ENCODE data around the gene GRN. TPM values are rescaled to one million over a fixed set of nuclear protein-coding genes. Genes with fewer than 3 reads are reported as not detected.
"Not testable (repeated sequence)": the region's sequence is repeated elsewhere in the genome, so short reads cannot be mapped to it uniquely, and the experiment has no call there.

GRN gene
- total RNA-seq, 2 experiments from 2014 or later, result 47.1 to 50.5 TPM

DNA sequence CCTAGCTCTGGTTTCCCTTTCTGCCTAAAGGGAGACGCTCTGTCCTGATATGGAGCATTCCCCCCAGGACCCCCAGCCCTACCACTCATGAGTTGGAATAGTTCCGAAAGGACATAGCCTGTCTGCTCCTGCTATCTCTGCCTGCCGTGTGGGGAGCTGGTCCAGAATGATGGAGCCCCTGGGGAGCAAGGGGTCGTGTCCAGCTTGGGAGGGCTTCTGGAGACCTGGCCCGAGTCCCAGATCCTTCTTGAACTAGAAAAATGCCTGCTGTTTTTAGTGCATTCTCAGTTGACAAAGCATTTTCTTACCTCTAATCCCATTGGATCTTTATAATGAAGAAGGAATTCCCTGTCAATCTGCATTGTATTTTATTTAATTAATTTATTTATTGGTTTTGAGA is 9.1 kb upstream of the GRN start:
- H3K27ac Mint-ChIP-seq, result no peak overlapping the region
- DNase-seq, result no peak
- CTCF ChIA-PET, result interaction anchor here (0.6 to 1.2 kb wide), 3 partner anchors 198 to 545 kb away, joined by 3 to 4 read pairs (median 3); no protein-coding TSS in a partner anchor
- intact Hi-C loops (cut with micrococcal nuclease), result no loop called here
- no peak overlapping the region for H3K4me3 Mint-ChIP-seq
- H3K36me3 Mint-ChIP-seq (ENCODE audit: low read depth), result no peaks in the 10 kb centered on the region
- H3K27me3 Mint-ChIP-seq (ENCODE audit: low read depth), result no peaks in the 10 kb centered on the region
- H3K9me3 Mint-ChIP-seq, result no peaks in the 10 kb centered on the region
- peaks cover 9% of the 10 kb centered on the region for H3K4me1 Mint-ChIP-seq (ENCODE audit: low read depth)

DNA sequence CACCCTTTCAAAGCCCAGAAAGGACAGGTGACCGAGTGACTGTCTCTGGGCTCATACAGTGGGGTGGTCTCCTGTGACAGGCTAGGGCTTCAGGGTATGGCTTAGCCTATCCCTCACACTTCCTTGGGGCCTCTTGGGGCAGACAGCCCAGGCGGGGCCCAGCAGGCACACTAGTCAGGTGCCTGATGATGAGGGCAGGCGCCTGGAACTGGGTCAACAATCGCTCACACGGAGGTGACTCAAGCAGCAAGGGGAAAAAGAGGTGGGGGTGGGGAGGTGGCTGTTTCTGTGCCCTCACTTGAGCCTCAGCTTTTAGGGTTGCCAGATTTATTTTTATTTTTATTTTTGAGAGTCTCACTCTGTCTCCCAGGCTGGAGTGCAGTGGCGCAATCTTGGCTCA is 6.4 kb upstream of the GRN start:
- no peak overlapping the region for H3K4me3 Mint-ChIP-seq
- DNase-seq, result peak; percentile 59
- intact Hi-C loops (cut with micrococcal nuclease), result no loop called here
- H3K27ac Mint-ChIP-seq, result no peak overlapping the region
- H3K4me1 Mint-ChIP-seq (ENCODE audit: low read depth), result peaks cover 3% of the 10 kb centered on the region
- CTCF ChIA-PET, result interaction anchor here (1.1 kb wide), 1 partner anchor 12 kb away, joined by 4 read pairs; no protein-coding TSS in a partner anchor
- H3K36me3 Mint-ChIP-seq (ENCODE audit: low read depth), result no peaks in the 10 kb centered on the region
- no peaks in the 10 kb centered on the region for H3K27me3 Mint-ChIP-seq (ENCODE audit: low read depth)
- H3K9me3 Mint-ChIP-seq, result no peaks in the 10 kb centered on the region

DNA sequence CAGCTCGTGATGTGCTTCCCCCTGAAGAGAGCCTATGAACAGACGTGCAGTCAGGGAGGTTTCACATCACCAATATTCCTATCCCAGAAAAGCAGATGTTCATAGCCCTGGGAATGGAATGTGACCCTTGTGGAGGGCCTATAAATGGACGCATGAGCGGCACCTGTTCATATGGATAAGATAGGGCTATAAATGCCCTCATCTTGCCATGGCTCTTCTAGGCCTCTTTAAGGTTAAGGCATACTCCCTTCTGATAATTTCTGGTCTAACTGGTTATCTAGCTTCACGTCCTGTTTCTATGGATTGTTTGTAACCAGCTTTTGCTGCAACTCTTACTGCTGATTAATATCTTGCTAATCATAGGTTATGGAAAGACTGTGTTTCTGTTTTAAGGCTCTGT is 4.5 kb upstream of the GRN start:
- DNase-seq; H3K27ac Mint-ChIP-seq; H3K4me3 Mint-ChIP-seq; H3K27me3 Mint-ChIP-seq (ENCODE audit: low read depth); H3K4me1 Mint-ChIP-seq (ENCODE audit: low read depth); H3K9me3 Mint-ChIP-seq; intact Hi-C loops (cut with micrococcal nuclease); H3K36me3 Mint-ChIP-seq (ENCODE audit: low read depth): not testable (repeated sequence)
- CTCF ChIA-PET, result interaction anchor here (1.8 kb wide), 1 partner anchor 10 kb away, joined by 8 read pairs; no protein-coding TSS in a partner anchor

DNA sequence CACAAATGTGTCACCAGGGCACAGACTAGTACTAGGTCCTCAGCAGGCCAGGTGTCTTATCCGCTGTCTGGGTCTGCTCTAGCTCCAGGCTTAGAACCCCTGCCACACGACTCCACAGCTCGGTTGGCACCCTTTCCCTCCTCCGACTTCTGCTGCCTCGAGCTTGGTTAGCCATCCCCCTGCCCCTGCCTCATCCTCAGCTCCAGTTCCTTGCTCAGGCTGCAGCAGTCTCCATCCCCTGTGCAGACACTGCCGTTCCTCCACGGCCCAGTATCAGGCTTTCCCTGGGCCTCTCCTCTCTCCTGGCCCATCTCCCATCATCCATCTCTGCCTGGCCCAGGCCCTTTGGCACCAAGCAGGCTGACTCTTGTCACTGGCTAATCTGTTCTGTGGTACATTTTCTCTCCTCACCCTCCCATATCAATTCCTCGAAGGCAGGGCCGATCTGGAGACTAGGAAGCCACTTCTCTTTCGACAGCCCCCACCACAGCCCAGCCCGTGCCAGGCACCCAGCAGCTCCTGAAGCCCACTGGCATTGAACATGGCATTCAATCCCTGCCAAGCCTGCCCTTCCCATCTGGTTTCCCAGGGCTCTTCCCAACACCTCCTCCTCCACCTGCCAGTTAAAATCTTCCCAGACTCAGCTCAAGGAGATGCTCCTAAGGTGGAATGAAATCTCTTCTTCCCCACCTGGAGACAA is 1.4 kb upstream of the GRN start:
- no peak for DNase-seq
- Mint-ChIP-seq H3K27ac (no peak overlapping the region), H3K9me3 (no peaks in the 10 kb centered on the region), H3K27me3 (ENCODE audit: low read depth) (no peaks in the 10 kb centered on the region), H3K36me3 (ENCODE audit: low read depth) (no peaks in the 10 kb centered on the region), H3K4me1 (ENCODE audit: low read depth) (peaks cover 11% of the 10 kb centered on the region), H3K4me3 (peak overlapping the region; percentile 6)
- intact Hi-C loops (cut with micrococcal nuclease), result no loop called here
- CTCF ChIA-PET, result interaction anchor here (0.6 kb wide), 1 partner anchor 129 kb away, joined by 3 read pairs; no protein-coding TSS in a partner anchor

DNA sequence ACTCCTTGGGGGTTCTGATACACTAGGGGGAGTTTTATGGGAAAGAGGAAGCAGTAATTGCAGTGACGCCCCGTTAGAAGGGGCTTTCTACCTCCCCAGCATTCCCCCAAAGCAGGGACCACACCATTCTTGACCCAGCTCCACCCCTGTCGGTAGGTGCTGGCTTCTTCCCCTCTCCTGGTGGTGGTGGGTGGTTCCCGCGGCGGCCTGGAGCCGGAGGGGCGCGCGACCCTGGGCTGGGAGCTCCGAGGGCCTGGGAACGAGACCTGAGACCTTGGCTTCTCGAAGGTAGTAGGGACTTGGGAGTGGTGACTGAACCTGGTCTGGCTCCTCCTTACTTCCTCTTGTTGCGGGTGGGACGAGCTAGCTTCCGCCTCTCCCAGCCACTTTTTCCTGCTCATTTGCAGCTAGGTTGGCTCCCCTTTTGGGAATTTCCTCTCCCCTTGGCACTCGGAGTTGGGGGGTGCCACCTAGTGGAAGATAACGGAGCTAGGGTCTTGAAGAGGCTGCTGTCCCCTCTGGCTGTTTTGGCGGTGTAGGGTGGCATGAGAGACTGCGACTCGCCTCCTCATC is 438 bp downstream of the GRN start:
- intact Hi-C loops (cut with micrococcal nuclease), result loop anchor here (1.0 to 5.0 kb wide), 4 partner anchors 19 to 403 kb away; partner anchors contain the start of genes LSM12 and PPY
- H3K4me3 Mint-ChIP-seq, result peak overlapping the region; percentile 73

DNA sequence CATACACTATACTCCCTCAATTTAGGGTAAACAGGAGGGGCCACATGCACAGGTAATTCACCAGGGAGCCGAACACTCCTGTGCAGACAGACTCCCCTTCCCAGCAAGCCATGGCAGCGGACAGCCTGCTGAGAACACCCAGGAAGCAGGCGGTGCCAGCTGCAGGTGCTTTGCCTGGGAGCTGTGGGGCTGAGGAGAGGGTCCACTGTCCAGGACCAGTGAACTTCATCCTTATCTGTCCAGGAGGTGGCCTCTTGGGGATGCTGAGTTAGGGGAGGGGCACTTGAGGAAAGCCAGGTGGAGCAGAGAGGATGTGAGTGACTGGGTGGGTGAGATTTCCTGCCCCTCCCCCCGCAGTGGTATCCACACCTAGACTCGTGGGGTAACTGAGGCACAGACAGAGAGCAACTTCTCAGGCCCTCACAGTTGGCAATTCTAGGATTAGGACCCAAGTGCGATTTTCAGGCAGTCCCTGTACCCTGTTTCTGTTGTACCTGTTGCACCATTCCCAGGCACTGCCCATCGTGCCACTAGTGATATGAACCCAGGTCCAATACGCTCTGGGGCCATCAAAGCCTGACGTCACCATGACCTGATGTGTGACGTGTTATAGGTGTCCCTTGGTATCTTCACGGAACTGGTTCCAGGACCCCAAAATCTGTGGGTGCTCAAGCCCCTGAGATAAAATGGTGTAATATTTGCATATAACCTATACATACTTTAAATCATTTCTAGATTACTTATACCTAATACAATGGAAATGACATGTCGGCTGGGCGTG is 1.2 kb downstream of the GRN start:
- H3K27ac Mint-ChIP-seq, result no peak overlapping the region
- H3K4me3 Mint-ChIP-seq, result peak overlapping the region; percentile 73
- H3K9me3 Mint-ChIP-seq, result no peaks in the 10 kb centered on the region
- no peaks in the 10 kb centered on the region for H3K36me3 Mint-ChIP-seq (ENCODE audit: low read depth)
- no peak for DNase-seq
- H3K4me1 Mint-ChIP-seq (ENCODE audit: low read depth), result peaks cover 10% of the 10 kb centered on the region
- CTCF ChIA-PET, result interaction anchor here (0.5 to 2.2 kb wide), 18 partner anchors 8 to 1929 kb away, joined by 3 to 21 read pairs (median 5); partner anchors contain the start of gene FAM171A2
- H3K27me3 Mint-ChIP-seq (ENCODE audit: low read depth), result no peaks in the 10 kb centered on the region
- intact Hi-C loops (cut with micrococcal nuclease), result loop anchor here (5.0 kb wide), 2 partner anchors 279 to 404 kb away; partner anchors contain the start of genes LSM12 and PPY

More for the DNA sequence above, 438 bp downstream of the GRN start:
- H3K4me1 Mint-ChIP-seq (ENCODE audit: low read depth), result peaks cover 10% of the 10 kb centered on the region
- H3K27me3 Mint-ChIP-seq (ENCODE audit: low read depth), result no peaks in the 10 kb centered on the region
- DNase-seq, result peak; percentile 72
- CTCF ChIA-PET, result interaction anchor here (0.5 to 2.2 kb wide), 22 partner anchors 9 to 1928 kb away, joined by 3 to 21 read pairs (median 5); partner anchors contain the start of gene FAM171A2
- H3K9me3 Mint-ChIP-seq, result no peaks in the 10 kb centered on the region
- H3K36me3 Mint-ChIP-seq (ENCODE audit: low read depth), result no peaks in the 10 kb centered on the region
- H3K27ac Mint-ChIP-seq, result peak overlapping the region; percentile 43

DNA sequence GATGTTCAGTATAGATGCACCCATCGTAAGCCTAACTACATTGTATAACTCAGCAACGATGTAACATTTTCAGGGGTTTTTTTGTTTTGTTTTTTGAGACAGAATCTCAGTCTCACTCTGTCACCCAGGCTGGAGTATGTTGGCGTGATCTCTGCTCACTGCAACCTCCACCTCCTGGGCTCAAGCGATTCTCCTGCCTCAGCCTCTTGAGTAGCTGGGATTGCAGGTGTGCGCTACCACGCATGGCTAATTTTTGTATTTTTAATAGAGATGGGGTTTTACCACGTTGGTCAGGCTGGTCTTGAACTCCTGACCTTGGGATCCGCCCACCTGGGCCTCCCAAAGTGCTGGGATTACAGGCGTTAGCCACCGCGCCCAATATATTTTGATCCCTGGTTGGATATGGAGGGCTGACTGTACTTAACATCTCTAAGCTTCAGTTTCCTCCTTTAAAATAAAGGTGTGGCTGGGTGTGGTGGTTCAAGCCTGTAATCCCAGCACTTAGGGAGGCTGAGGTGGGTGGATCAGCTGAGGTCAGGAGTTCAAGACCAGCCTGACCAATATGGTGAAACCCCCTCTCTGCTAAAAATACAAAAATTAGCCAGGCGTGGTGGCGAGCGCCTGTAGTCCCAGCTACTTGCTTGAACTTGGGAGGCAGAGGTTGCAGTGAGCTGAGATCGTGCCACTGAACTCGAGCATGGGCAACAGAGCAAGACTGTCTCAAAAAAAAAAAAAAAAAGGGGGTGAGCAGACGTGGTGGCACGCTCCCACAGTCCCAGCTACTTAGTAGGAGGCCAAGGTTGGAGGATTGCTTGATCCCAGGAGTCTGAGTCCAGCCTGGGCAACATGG is 2.3 kb downstream of the GRN start:
- H3K4me3 Mint-ChIP-seq, result not testable (repeated sequence)
- intact Hi-C loops (cut with micrococcal nuclease), result loop anchor here (5.0 kb wide), 2 partner anchors 280 to 405 kb away; partner anchors contain the start of genes LSM12 and PPY

DNA sequence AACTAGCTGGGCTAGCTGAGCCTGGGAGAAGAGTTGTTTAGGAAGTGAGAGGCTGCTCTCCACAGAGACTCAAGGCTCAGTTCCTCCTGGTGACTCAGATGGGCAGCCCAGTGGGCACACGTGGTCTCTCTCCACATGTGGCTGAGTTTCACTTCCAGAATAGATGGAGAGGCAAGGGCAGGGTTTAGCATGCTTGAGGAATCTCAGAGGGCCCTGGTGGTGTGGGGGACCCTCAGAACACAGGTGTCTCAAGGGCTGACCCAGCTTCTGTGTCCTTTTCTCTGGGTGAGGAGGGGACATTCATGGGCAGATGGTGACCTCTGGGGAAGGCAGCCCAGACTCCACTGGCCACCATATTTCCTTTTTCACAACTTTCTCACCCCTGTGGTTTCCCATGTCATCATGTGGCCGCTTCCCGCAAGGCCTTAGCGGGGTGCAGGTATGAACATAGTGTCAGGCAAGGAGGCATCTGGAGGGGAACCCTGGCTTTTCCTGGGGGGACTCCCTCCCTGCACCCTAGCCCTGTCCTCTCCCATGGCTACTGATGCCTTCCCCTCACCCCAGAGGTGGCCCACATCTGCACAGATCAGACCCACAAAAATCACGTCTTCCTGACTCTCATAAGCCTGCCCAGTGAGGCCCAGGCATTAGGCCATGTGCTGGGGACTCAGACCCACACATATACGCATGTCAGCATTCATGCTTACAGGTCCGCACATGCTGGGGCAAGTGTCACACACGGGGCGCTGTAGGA is 3.3 kb downstream of the GRN start:
- no peak for DNase-seq
- H3K27me3 Mint-ChIP-seq (ENCODE audit: low read depth), result peaks cover 3% of the 10 kb centered on the region
- no peaks in the 10 kb centered on the region for H3K9me3 Mint-ChIP-seq
- peaks cover 5% of the 10 kb centered on the region for H3K36me3 Mint-ChIP-seq (ENCODE audit: low read depth)
- no peak overlapping the region for H3K27ac Mint-ChIP-seq
- H3K4me3 Mint-ChIP-seq, result no peak overlapping the region
- CTCF ChIA-PET, result interaction anchor here (0.8 to 3.2 kb wide), 3 partner anchors 14 to 138 kb away, joined by 4 to 13 read pairs (median 13); partner anchors contain the start of gene FAM171A2
- intact Hi-C loops (cut with micrococcal nuclease), result loop anchor here (5.0 kb wide), 2 partner anchors 281 to 406 kb away; partner anchors contain the start of genes LSM12 and PPY
- peaks cover 13% of the 10 kb centered on the region for H3K4me1 Mint-ChIP-seq (ENCODE audit: low read depth)

More for the DNA sequence above, 2.3 kb downstream of the GRN start:
- peaks cover 10% of the 10 kb centered on the region for H3K4me1 Mint-ChIP-seq (ENCODE audit: low read depth)
- not testable (repeated sequence) for H3K36me3 Mint-ChIP-seq (ENCODE audit: low read depth); H3K27ac Mint-ChIP-seq; H3K27me3 Mint-ChIP-seq (ENCODE audit: low read depth); DNase-seq; H3K9me3 Mint-ChIP-seq
- CTCF ChIA-PET, result interaction anchor here (0.7 to 0.9 kb wide), 3 partner anchors 10 to 100 kb away, joined by 3 to 4 read pairs (median 3); no protein-coding TSS in a partner anchor

DNA sequence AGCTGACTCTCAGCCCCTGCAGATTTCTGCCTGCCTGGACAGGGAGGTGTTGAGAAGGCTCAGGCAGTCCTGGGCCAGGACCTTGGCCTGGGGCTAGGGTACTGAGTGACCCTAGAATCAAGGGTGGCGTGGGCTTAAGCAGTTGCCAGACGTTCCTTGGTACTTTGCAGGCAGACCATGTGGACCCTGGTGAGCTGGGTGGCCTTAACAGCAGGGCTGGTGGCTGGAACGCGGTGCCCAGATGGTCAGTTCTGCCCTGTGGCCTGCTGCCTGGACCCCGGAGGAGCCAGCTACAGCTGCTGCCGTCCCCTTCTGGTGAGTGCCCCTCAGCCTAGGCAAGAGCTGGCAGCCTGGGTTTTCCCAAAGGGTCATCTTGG is 3.9 kb downstream of the GRN start:
- peaks cover 13% of the 10 kb centered on the region for H3K4me1 Mint-ChIP-seq (ENCODE audit: low read depth)
- no peak for DNase-seq
- intact Hi-C loops (cut with micrococcal nuclease), result loop anchor here (5.0 kb wide), 2 partner anchors 282 to 407 kb away; partner anchors contain the start of genes LSM12 and PPY
- H3K9me3 Mint-ChIP-seq, result no peaks in the 10 kb centered on the region
- H3K36me3 Mint-ChIP-seq (ENCODE audit: low read depth), result peaks cover 5% of the 10 kb centered on the region
- peaks cover 3% of the 10 kb centered on the region for H3K27me3 Mint-ChIP-seq (ENCODE audit: low read depth)
- no peak overlapping the region for H3K4me3 Mint-ChIP-seq
- H3K27ac Mint-ChIP-seq, result no peak overlapping the region
- CTCF ChIA-PET, result interaction anchor here (2.6 to 3.2 kb wide), 2 partner anchors 14 to 139 kb away, joined by 13 read pairs; partner anchors contain the start of gene FAM171A2

DNA sequence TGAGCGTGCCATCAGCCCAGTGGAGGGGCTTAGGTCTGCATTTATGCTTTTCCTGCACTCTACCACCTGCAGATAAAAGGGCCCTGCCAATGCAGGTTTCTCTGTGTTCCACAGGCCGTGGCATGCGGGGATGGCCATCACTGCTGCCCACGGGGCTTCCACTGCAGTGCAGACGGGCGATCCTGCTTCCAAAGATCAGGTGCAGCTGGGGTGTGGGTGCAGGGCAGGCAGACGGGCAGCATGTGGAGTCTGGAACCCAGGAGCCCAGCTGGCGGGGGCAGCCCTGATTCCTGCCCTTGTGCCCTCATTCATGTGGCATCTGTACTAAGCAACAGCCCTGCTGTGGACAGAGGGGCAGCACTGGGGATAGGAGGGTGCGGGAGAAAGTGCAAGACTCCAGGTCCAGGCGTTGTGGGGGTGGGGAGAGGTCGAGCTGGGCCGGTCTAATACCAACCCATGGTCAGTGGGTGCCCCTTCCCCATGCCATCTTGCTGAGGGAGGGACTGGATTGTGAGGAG is 4.5 kb downstream of the GRN start:
- Mint-ChIP-seq H3K9me3 (no peaks in the 10 kb centered on the region), H3K27me3 (ENCODE audit: low read depth) (peaks cover 3% of the 10 kb centered on the region), H3K4me1 (ENCODE audit: low read depth) (peaks cover 13% of the 10 kb centered on the region), H3K4me3 (no peak overlapping the region), H3K27ac (no peak overlapping the region), H3K36me3 (ENCODE audit: low read depth) (peaks cover 5% of the 10 kb centered on the region)
- DNase-seq, result no peak
- intact Hi-C loops (cut with micrococcal nuclease), result loop anchor here (5.0 kb wide), 3 partner anchors 227 to 407 kb away; partner anchors contain the start of genes HDAC5, LSM12 and PPY
- CTCF ChIA-PET, result interaction anchor here (0.7 to 3.2 kb wide), 7 partner anchors 8 to 174 kb away, joined by 3 to 13 read pairs (median 6); partner anchors contain the start of gene FAM171A2

Data from activated naive CD4-positive, alpha-beta T cell treated with anti-CD3 and anti-CD28 coated beads for 36 hours (primary cell).